ENCODE measurements around the gene HTRA3. TPM values are rescaled to one million over a fixed set of nuclear protein-coding genes. Genes with fewer than 3 reads are reported as not detected.

The HTRA3 gene
- total RNA-seq, 1 experiment from 2014 or later = not detected

GRCh38 chr4:8247047-8247930, 22.3 kb upstream of the HTRA3 start:
- DNase-seq (ENCODE audit: low spot score) = no peak

- DNase-seq (ENCODE audit: low spot score) = no peak
These were observed 21.5 kb upstream of the HTRA3 start for GRCh38 chr4:8248091-8248490.

- no peak for DNase-seq (ENCODE audit: low spot score)
These were observed 19.3 kb upstream of the HTRA3 start for GRCh38 chr4:8250227-8250626.

GRCh38 chr4:8250637-8251036, 18.9 kb upstream of the HTRA3 start:
- no peak for DNase-seq (ENCODE audit: low spot score)

- no peak for DNase-seq (ENCODE audit: low spot score)
These were observed 18.3 kb upstream of the HTRA3 start for GRCh38 chr4:8251110-8251883.

GRCh38 chr4:8252301-8253173, 17.0 kb upstream of the HTRA3 start:
- no peak for DNase-seq (ENCODE audit: low spot score)

- DNase-seq (ENCODE audit: low spot score) = no peak
These were observed 15.5 kb upstream of the HTRA3 start for GRCh38 chr4:8254076-8254475.

GRCh38 chr4:8255698-8256441, 13.7 kb upstream of the HTRA3 start:
- DNase-seq (ENCODE audit: low spot score) = no peak

- DNase-seq (ENCODE audit: low spot score) = no peak
These were observed 11.7 kb upstream of the HTRA3 start for GRCh38 chr4:8257854-8258253.

GRCh38 chr4:8258552-8259212, 10.9 kb upstream of the HTRA3 start:
- no peak for DNase-seq (ENCODE audit: low spot score)

GRCh38 chr4:8259743-8260430, 9.7 kb upstream of the HTRA3 start:
- no peak for DNase-seq (ENCODE audit: low spot score)

GRCh38 chr4:8260656-8261111, 8.9 kb upstream of the HTRA3 start:
- no peak for DNase-seq (ENCODE audit: low spot score)

- no peak for DNase-seq (ENCODE audit: low spot score)
These were observed 7.6 kb upstream of the HTRA3 start for GRCh38 chr4:8261851-8262535.

- DNase-seq (ENCODE audit: low spot score) = no peak
These were observed 6.8 kb upstream of the HTRA3 start for GRCh38 chr4:8262637-8263322.

GRCh38 chr4:8263397-8263796, 6.2 kb upstream of the HTRA3 start:
- no peak for DNase-seq (ENCODE audit: low spot score)

GRCh38 chr4:8264106-8264505, 5.4 kb upstream of the HTRA3 start:
- DNase-seq (ENCODE audit: low spot score) = no peak

GRCh38 chr4:8265171-8265929, 4.2 kb upstream of the HTRA3 start:
- no peak for DNase-seq (ENCODE audit: low spot score)

- DNase-seq (ENCODE audit: low spot score) = no peak
These were observed 3.5 kb upstream of the HTRA3 start for GRCh38 chr4:8266088-8266487.
